Endothelial cell of umbilical vein (primary cell): Measurements from ENCODE around the gene ARHGAP10. TPM values are rescaled to one million over a fixed set of nuclear protein-coding genes. Genes with fewer than 3 reads are reported as not detected.
A peak's percentile ranks its signal among the peaks of the same experiment; 100 is the strongest.

Source experiments
- BruUV-seq: library from RNA; stranded (reverse); fragments of 400-500 nt; replicated peaks from 2 replicates; lab custom pipeline; 2021; lab: Mats Ljungman, UMichigan
- CTCF ChIA-PET: fragments of 300-600, 350-600 bp; sonication (Branson Sonifier 250); formaldehyde crosslinking; loops from one replicate; lab custom pipeline; 2021; ENCODE audit warnings: antibody characterized with exemption, inconsistent platforms; lab: Charles Lee
- POLR2A ChIA-PET: fragments of 300-600, 350-600 bp; sonication (Branson Sonifier 250); formaldehyde crosslinking; loops from one replicate; lab custom pipeline; 2021; ENCODE audit warnings: antibody characterized with exemption, inconsistent platforms; lab: Charles Lee
- DNase-seq: peaks from one replicate; pipeline ENCODE4 v3.0.0-alpha.2; 2011; ENCODE audit warnings: low read depth, low spot score
- FAIRE-seq: peaks from 2 replicates; lab custom pipeline; 2011; peaks lifted over from hg19 to GRCh38; lab: Jason Lieb, UNC
- H2AFZ ChIP-seq: 2 replicates; pipeline ENCODE4 v1.6.0; 2012; ENCODE audit warnings: low read depth, low read length, control low read depth, inconsistent platforms
- H3K27ac ChIP-seq: 2 replicates; pipeline ENCODE4 v1.5.1; 2011; ENCODE audit warnings: low read depth, mild to moderate bottlenecking, control low read depth, low read length, moderate library complexity; ENCODE audit not compliant: insufficient read depth
- H3K27me3 ChIP-seq, 2 experiments: 2 replicates each; pipeline versions ENCODE4 v1.6.0 to v1.6.1; 2011; ENCODE audit warnings: low read length in 2 of 2, mixed read lengths in 1 of 2; ENCODE audit not compliant: control insufficient read depth in 2 of 2, insufficient read depth in 2 of 2
- H3K36me3 ChIP-seq, 2 experiments: 2 replicates in 1 of 2; 3 replicates in 1 of 2; pipeline ENCODE4 v1.5.1; 2011; ENCODE audit warnings: low read length in 2 of 2, mild to moderate bottlenecking in 1 of 2, moderate library complexity in 1 of 2; ENCODE audit not compliant: control insufficient read depth in 2 of 2, insufficient read depth in 2 of 2; ENCODE audit errors: extremely low read depth in 1 of 2
- H3K4me1 ChIP-seq: 3 replicates; pipeline ENCODE4 v1.5.1; 2011; ENCODE audit warnings: mild to moderate bottlenecking, low read length; ENCODE audit not compliant: control insufficient read depth, insufficient read depth; ENCODE audit errors: extremely low read depth
- H3K4me2 ChIP-seq: 2 replicates; pipeline ENCODE4 v1.6.1; 2011; ENCODE audit warnings: low read length, control low read depth, mixed read lengths; ENCODE audit not compliant: insufficient read depth
- H3K4me3 ChIP-seq, 3 experiments: fragments of 200-600 bp in 1 of 3; sonication (generic), shearing (Covaris generic) in 1 of 3; replicated peaks in 1 of 3; 2 replicates each; pipeline ENCODE4 v1.5.1; 2011 to 2016; ENCODE audit warnings: control low read depth in 3 of 3, low read length in 3 of 3, mild to moderate bottlenecking in 2 of 3, inconsistent platforms in 1 of 3, low read depth in 1 of 3, moderate library complexity in 1 of 3; ENCODE audit not compliant: insufficient read depth in 1 of 3
- H3K79me2 ChIP-seq: 2 replicates; pipeline ENCODE4 v1.6.0; 2012; ENCODE audit warnings: low read length, inconsistent platforms; ENCODE audit not compliant: control insufficient read depth, insufficient read depth
- H3K9ac ChIP-seq: replicated peaks from 2 replicates; pipeline ENCODE3; 2011; ENCODE audit warnings: low read length, control low read depth; ENCODE audit not compliant: insufficient read depth; ENCODE audit errors: extremely low read depth
- H3K9me1 ChIP-seq: replicated peaks from 3 replicates; pipeline ENCODE4 v1.6.0; 2011; ENCODE audit warnings: mild to moderate bottlenecking, low read length; ENCODE audit not compliant: control insufficient read depth, insufficient read depth; ENCODE audit errors: extremely low read depth
- H3K9me3 ChIP-seq: replicated peaks from 2 replicates; pipeline ENCODE4 v1.5.1; 2012; ENCODE audit warnings: low read length, inconsistent platforms; ENCODE audit not compliant: control insufficient read depth, insufficient read depth
- H4K20me1 ChIP-seq: replicated peaks from 2 replicates; pipeline ENCODE3; 2011; ENCODE audit warnings: mild to moderate bottlenecking, low read length; ENCODE audit not compliant: control insufficient read depth, insufficient read depth; ENCODE audit errors: extremely low read depth
- CTCF ChIP-seq, 2 donors: IDR thresholded peaks; 1 replicate in 1 of 2; 2 replicates in 1 of 2; pipeline ENCODE4 v1.5.1; 2011; ENCODE audit warnings: low read length in 2 of 2, mild to moderate bottlenecking in 2 of 2, moderate library complexity in 2 of 2, control low read depth in 1 of 2, inconsistent platforms in 1 of 2, low read depth in 1 of 2; ENCODE audit not compliant: insufficient read depth in 1 of 2; ENCODE audit errors: extremely low read depth in 1 of 2
- EZH2 ChIP-seq: IDR thresholded peaks from 2 replicates; pipeline ENCODE4 v1.6.1; 2012; ENCODE audit warnings: borderline replicate concordance, low read depth, mild to moderate bottlenecking, moderate library complexity, low read length, inconsistent platforms; ENCODE audit not compliant: severe bottlenecking
- GATA2 ChIP-seq: IDR thresholded peaks from 2 replicates; pipeline ENCODE4 v1.7.0; 2011; ENCODE audit warnings: low read depth, mild to moderate bottlenecking, moderate library complexity, mixed read lengths, low read length; ENCODE audit not compliant: insufficient read length, insufficient read depth
- MAX ChIP-seq: IDR thresholded peaks from 2 replicates; pipeline ENCODE4 v1.6.1; 2011; ENCODE audit not compliant: insufficient read depth, insufficient read length
- MYC ChIP-seq: IDR thresholded peaks from one replicate; pipeline ENCODE4 v1.6.1; 2011; ENCODE audit warnings: mild to moderate bottlenecking, low read depth, low read length
- POLR2A ChIP-seq: IDR thresholded peaks from 2 replicates; pipeline ENCODE4 v1.6.1; 2012; ENCODE audit warnings: low read depth, mild to moderate bottlenecking, control low read depth, low read length
- POLR2AphosphoS5 ChIP-seq: IDR thresholded peaks from 2 replicates; pipeline ENCODE4 v1.6.1; 2012; ENCODE audit warnings: low read depth, mild to moderate bottlenecking, control low read depth, low read length, moderate library complexity; ENCODE audit not compliant: insufficient read depth
- dilution Hi-C: fragments of 300-500 bp; cut with MboI; formaldehyde crosslinking; loops from one replicate; pipeline ENCODE4 v1.15.0; 2019; ENCODE audit warnings: low sequenced_read_pairs; ENCODE audit not compliant: extremely low pct_ligation_motif_present
- intact Hi-C: fragments of 100-400 bp; cut with micrococcal nuclease; formaldehyde crosslinking; loops from one replicate; pipeline ENCODE4 v1.10.0; 2022
- polyA plus RNA-seq, 4 experiments: library from polyadenylated mRNA; depleted of rRNA in 3 of 4; stranded (reverse) in 3 of 4; unstranded in 1 of 4; fragments of >200 nt; gene quantifications; 2 replicates each; pipeline versions ENCODE4 v1.2.1 to v1.2.3, GENCODE V29; 2011 to 2012; ENCODE audit warnings: missing spikeins in 1 of 4
- total RNA-seq: library from RNA; stranded (reverse); gene quantifications from 2 replicates; pipeline ENCODE4 v1.2.3, GENCODE V29; 2021

Gene ARHGAP10
- total and polyA plus RNA-seq, 2 donors (not counting 3 experiments of a cell fraction or from before 2014, with no cell fraction given): 20.4 to 36.7 TPM

GRCh38 chr4:148065075-148065474 is 333.2 kb downstream of the ARHGAP10 start:
- no peak for DNase-seq
- intact Hi-C loops: no loop called here
- Histone ChIP-seq H3K36me3 (peaks cover 2 to 3% of the 10 kb centered on the region in 2 experiments), H3K4me1 (no peaks in the 10 kb centered on the region), H3K4me2 (no peak overlapping the region), H2AFZ (no peak overlapping the region), H4K20me1 (no peaks in the 10 kb centered on the region), H3K9me1 (no peaks in the 10 kb centered on the region), H3K9me3 (no peaks in the 10 kb centered on the region), H3K9ac (no peak overlapping the region), H3K79me2 (no peaks in the 10 kb centered on the region), H3K27me3 (no peaks in the 10 kb centered on the region), H3K27ac (no peak overlapping the region), H3K4me3 (no peak overlapping the region)
- FAIRE-seq: peak; percentile 37
- dilution Hi-C loops: no loop called here
- CTCF ChIA-PET: interaction anchor here (1.0 kb wide), 1 partner anchor 9 kb away, joined by 3 read pairs; no protein-coding TSS in a partner anchor
- POLR2A ChIA-PET: no interaction called here
- no TSS peak for BruUV-seq
- TF ChIP-seq MYC: no peak
- no peak for TF ChIP-seq CTCF (IDR thresholded peaks at IDR 0.05; ENCODE audit: extremely low read depth in 1 of 2, insufficient read depth in 1 of 2, low read depth in 1 of 2, low read length in 2 of 2)
- no peak for TF ChIP-seq POLR2AphosphoS5
- no peak for TF ChIP-seq EZH2
- no peak for TF ChIP-seq GATA2
- TF ChIP-seq MAX: no peak
- TF ChIP-seq POLR2A: no peak
